ENCODE measurements around the gene DSG1. TPM values are rescaled to one million over a fixed set of nuclear protein-coding genes. Genes with fewer than 3 reads are reported as not detected.
"Not testable (repeated sequence)": the region's sequence is repeated elsewhere in the genome, so short reads cannot be mapped to it uniquely, and the experiment has no call there.

Gene DSG1
- not detected for total RNA-seq

DNA sequence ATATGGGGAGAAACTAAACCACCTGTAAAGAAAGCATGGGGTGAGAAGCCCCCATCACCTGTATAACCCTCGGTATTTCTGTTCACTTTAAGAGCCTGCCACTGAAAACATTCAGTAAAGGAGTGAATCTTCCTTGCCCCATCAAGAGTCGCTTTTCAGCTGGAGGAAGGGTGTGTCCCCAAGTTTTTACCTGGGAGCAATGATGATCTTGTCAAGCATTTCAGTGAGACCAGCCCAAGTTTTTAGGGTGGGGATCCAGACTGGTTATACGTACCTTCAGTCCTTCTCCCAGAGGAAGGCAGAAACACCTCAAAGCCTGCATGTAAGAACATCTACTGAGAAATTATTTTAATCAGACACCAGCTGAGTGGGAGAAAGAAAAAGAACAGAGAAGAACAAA is at the start of gene DSG1:
TSS of gene DSG1 (plus strand) at position 301 of the 400 bp plus-strand sequence. CDS start 141 bp downstream, outside the sequence.
- Mint-ChIP-seq H3K9me3 (no peaks in the 10 kb centered on the region), H3K4me3 (no peak within 1 kb of the TSS), H3K27me3 (no peaks in the 10 kb centered on the region), H3K4me1 (ENCODE audit: low read depth) (no peaks in the 10 kb centered on the region), H3K36me3 (no peaks in the 10 kb centered on the region), H3K27ac (no peak within 1 kb of the TSS)
- intact Hi-C loops (cut with micrococcal nuclease), result no loop called here
- ChIA-PET CTCF (no interaction called here), POLR2A (no interaction called here)
- DNase-seq, result no peak

DNA sequence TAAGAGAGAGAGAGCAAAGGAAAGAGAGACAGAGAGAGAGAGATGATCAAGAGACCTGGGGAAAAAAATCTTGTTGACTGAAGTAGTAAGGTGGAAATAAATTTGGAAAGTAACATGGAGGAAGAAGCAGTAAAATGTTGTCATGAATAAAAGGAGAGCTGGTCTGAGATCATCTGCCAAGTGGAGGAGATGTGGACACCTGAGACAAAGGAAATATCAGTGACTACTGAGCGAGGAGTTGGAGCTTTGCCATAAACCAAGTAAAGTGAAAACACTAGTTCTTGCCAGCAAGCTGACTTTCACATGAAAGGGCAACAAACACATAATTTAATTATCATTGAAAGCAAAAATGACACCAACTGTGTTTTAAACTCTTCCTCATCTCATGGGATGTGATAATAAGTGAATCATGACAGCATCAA is 49.0 kb upstream of the DSG1 start:
- Mint-ChIP-seq H3K27ac (no peak overlapping the region), H3K4me3 (no peak overlapping the region), H3K9me3 (no peaks in the 10 kb centered on the region), H3K27me3 (no peaks in the 10 kb centered on the region), H3K4me1 (ENCODE audit: low read depth) (no peaks in the 10 kb centered on the region), H3K36me3 (no peaks in the 10 kb centered on the region)
- CTCF ChIA-PET, result interaction anchor here (0.7 kb wide), 1 partner anchor 294 kb away, joined by 3 read pairs; no protein-coding TSS in a partner anchor
- POLR2A ChIA-PET, result no interaction called here
- DNase-seq, result no peak
- intact Hi-C loops (cut with micrococcal nuclease), result no loop called here

DNA sequence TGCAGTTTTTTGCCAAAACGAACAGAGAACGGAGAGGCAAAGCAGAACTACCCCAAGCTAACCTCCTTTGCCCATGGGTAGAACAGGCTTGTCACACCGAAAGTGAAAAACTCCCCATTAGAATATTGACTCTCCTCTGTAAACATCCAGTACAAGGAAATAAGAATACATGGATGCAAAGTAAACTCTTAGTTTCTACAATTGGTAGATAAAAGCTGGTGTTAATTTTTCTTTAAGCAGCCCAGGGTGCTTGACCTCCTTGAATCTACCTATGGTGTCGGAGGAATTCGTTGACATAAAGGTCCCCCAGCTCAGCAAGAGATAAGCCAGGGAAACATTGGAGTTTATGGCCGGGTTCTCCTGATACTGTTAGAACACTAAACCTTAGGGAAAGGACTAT is 48.4 kb upstream of the DSG1 start:
- H3K4me3 Mint-ChIP-seq, result no peak overlapping the region
- intact Hi-C loops (cut with micrococcal nuclease), result no loop called here
- CTCF ChIA-PET, result interaction anchor here (0.7 kb wide), 1 partner anchor 293 kb away, joined by 3 read pairs; no protein-coding TSS in a partner anchor

DNA sequence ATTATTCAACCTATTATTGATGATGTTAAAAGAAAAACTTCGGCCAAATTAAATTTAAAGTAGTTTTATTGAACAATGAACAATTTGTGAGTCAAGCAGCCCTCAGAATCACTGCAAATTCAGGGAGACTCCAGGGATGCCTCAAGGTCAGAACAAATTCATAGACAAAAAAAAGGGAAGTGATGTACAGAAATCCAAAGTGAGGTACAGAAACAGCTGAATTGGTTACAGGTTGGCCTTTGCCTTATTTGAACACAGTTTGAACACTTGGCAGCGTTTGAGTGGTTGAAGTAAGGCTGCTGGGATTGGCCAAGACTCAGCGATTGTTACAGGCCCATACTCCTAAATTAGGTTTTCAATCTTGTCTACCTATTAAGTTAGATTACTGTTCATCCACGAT is 47.4 kb upstream of the DSG1 start:
- no peaks in the 10 kb centered on the region for H3K27me3 Mint-ChIP-seq
- CTCF ChIA-PET, result no interaction called here
- H3K9me3 Mint-ChIP-seq, result no peaks in the 10 kb centered on the region
- DNase-seq, result no peak
- H3K27ac Mint-ChIP-seq, result no peak overlapping the region
- intact Hi-C loops (cut with micrococcal nuclease), result no loop called here
- POLR2A ChIA-PET, result no interaction called here
- no peaks in the 10 kb centered on the region for H3K36me3 Mint-ChIP-seq
- no peaks in the 10 kb centered on the region for H3K4me1 Mint-ChIP-seq (ENCODE audit: low read depth)
- H3K4me3 Mint-ChIP-seq, result no peak overlapping the region

More for the DNA sequence above, 48.4 kb upstream of the DSG1 start:
- Mint-ChIP-seq H3K4me1 (ENCODE audit: low read depth) (no peaks in the 10 kb centered on the region), H3K27ac (no peak overlapping the region), H3K36me3 (no peaks in the 10 kb centered on the region), H3K9me3 (no peaks in the 10 kb centered on the region), H3K27me3 (no peaks in the 10 kb centered on the region)
- POLR2A ChIA-PET, result no interaction called here
- no peak for DNase-seq

DNA sequence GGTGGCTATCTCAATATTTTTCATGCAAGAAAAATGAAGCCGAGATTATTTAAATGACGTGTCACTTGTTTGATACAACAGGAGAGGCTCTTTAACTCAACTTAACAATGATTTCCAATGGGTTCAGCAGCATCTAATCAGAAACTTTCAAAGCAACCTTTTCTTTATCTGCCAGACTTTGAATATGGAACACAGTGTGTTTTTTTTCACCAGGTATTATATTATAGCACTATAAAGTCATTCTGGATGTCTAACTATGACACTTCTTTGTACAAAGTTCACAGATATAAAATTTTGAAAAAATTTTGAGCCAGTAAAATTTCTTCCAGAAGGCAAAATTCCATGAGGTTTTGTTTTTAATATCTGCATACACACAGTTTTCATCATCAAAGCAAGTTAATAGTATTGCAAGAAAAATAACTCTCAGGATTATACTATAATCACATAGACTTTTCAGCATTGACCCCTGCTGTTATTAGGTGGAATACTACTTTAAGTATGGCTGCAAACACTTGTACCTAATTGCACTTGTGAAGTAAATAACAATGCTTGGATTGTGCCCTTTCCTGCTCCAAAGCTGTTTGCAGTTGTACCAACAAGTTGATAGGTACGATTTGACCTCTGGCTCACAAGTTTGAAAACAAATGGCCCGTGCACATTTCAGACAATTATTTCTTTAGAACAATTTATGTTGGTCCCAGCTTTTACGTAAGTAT is 44.0 kb upstream of the DSG1 start:
- CTCF ChIA-PET, result no interaction called here
- no peaks in the 10 kb centered on the region for H3K4me1 Mint-ChIP-seq (ENCODE audit: low read depth)
- POLR2A ChIA-PET, result no interaction called here
- no peaks in the 10 kb centered on the region for H3K9me3 Mint-ChIP-seq
- H3K4me3 Mint-ChIP-seq, result no peak overlapping the region
- H3K36me3 Mint-ChIP-seq, result no peaks in the 10 kb centered on the region
- H3K27ac Mint-ChIP-seq, result no peak overlapping the region
- no peak for DNase-seq
- intact Hi-C loops (cut with micrococcal nuclease), result no loop called here
- H3K27me3 Mint-ChIP-seq, result no peaks in the 10 kb centered on the region

DNA sequence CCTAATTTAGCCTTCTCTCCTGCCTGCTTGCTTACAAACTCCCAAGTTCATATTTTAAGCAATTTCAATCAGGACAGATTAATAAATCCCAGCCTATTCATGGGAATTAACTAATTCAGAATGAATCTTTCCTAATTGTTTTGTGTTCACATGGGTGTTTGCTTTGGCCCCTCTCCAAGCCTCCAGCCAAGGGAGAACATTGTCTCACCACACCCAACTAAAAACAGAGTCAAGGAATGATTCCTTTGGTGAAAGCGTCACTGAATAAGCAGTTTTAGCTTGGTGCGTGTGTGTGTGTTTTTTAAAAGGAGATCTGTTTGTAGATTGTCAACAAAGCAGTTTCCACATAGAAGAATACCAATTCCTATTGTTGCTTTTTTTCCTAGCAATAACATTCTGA is 43.0 kb upstream of the DSG1 start:
- POLR2A ChIA-PET, result no interaction called here
- intact Hi-C loops (cut with micrococcal nuclease), result no loop called here
- Mint-ChIP-seq H3K36me3 (no peaks in the 10 kb centered on the region), H3K27me3 (no peaks in the 10 kb centered on the region), H3K27ac (no peak overlapping the region), H3K4me3 (no peak overlapping the region), H3K4me1 (ENCODE audit: low read depth) (no peaks in the 10 kb centered on the region), H3K9me3 (no peaks in the 10 kb centered on the region)
- DNase-seq, result no peak
- CTCF ChIA-PET, result no interaction called here

DNA sequence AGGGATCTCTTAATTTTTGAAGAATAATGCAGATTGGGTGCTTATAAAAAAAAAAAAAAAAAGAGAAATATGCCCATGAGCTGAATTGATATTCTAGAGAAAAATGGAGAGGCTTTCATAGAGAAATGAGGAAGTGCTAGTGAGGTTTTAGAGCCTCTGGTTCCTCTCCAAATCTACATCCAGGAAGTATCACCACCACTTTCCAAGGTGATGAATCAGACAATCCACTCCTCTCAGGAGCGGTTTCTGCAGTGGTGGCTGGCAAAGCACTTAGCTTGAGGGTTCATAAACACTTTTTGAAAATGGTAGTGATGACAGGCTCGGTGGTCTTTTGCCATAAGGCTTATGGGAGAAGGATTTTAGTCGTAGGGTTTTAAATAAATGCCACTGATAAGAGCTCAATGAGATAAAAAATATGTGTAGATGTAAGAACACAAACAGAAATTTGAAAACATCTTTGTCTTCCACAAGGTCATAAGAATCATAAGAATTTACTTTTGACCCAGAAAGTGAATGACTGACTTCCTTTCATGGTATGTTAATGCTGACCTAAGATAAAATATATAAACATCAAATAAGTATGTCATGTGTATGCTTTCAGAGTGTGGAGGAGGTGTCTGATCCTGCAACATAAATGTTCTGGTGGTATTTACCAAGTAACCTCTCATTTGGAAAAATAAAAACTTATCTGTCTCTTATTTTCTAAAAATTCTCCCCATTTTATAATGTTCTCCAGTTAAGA is 42.1 kb upstream of the DSG1 start:
- Mint-ChIP-seq H3K27ac (no peak overlapping the region), H3K27me3 (no peaks in the 10 kb centered on the region), H3K9me3 (no peaks in the 10 kb centered on the region), H3K36me3 (no peaks in the 10 kb centered on the region), H3K4me3 (no peak overlapping the region), H3K4me1 (ENCODE audit: low read depth) (no peaks in the 10 kb centered on the region)
- ChIA-PET POLR2A (no interaction called here), CTCF (no interaction called here)
- no peak for DNase-seq
- intact Hi-C loops (cut with micrococcal nuclease), result no loop called here

DNA sequence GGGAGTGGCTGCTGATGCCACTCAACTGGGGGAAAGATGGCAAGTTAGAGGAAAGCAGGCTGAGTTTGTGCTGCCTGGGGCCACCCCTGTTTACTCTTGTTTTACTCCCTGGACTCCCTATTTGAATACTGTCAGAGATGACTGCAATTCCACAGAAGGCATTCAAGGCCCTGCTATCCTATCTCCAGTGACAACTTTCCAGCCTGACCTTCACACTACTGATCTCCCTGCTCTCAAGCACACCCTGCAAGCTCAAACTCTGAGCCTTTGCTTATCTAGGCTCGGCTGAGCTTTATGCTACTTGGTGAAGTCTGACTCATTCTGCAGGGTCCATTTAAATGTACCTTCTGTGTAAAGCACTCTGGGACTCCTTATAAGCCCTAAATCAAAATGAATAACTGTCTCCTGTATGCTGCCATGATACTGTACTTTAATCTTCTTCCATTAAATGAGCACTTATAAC is 39.3 kb upstream of the DSG1 start:
- H3K9me3 Mint-ChIP-seq, result no peaks in the 10 kb centered on the region
- no peaks in the 10 kb centered on the region for H3K36me3 Mint-ChIP-seq
- POLR2A ChIA-PET, result no interaction called here
- CTCF ChIA-PET, result interaction anchor here (1.1 kb wide), 1 partner anchor 16 kb away, joined by 3 read pairs; no protein-coding TSS in a partner anchor
- H3K4me3 Mint-ChIP-seq, result no peak overlapping the region
- H3K27ac Mint-ChIP-seq, result no peak overlapping the region
- DNase-seq, result no peak
- intact Hi-C loops (cut with micrococcal nuclease), result no loop called here
- no peaks in the 10 kb centered on the region for H3K4me1 Mint-ChIP-seq (ENCODE audit: low read depth)
- H3K27me3 Mint-ChIP-seq, result no peaks in the 10 kb centered on the region

DNA sequence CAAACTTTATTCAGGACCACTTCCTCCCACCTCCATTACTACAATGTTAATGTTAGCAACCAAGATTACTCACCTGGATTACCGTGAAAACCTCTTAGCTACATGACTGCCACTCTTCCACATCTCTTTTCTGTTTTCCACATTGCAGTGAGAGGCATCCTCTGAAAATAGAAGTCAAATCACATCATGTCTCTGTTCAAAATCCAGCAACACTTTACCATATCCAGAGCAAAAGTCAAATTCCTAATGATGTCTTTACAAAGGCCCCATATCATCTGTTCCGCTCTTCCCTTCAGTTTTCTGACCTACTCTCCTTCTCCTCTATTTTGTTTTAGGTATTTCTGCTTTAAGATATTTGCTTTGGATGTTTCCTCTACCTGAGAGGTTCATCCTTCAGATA is 37.5 kb upstream of the DSG1 start:
- no peak overlapping the region for H3K4me3 Mint-ChIP-seq
- CTCF ChIA-PET, result no interaction called here

DNA sequence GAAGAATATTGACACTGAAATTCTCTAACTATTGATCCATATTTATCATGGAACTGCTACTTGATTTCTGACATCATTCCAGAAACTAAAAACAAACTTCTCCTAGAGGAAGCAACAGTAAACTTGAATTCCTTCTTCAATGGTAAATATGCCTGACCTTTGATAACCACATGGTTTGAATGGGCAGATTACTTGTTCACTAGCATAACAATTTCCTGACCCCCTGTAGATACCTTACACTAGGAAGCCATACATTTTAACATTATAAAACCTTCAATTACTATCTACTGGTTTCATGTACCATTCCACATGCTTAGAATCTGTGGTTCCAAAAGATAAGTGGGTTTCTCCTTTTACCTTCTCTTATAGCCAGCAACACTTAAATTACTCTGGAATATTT is 36.5 kb upstream of the DSG1 start:
- Mint-ChIP-seq H3K36me3 (no peaks in the 10 kb centered on the region), H3K27me3 (no peaks in the 10 kb centered on the region), H3K27ac (no peak overlapping the region), H3K4me1 (ENCODE audit: low read depth) (no peaks in the 10 kb centered on the region), H3K4me3 (no peak overlapping the region), H3K9me3 (no peaks in the 10 kb centered on the region)
- no peak for DNase-seq
- ChIA-PET POLR2A (no interaction called here), CTCF (no interaction called here)
- intact Hi-C loops (cut with micrococcal nuclease), result no loop called here

More for the DNA sequence above, 37.5 kb upstream of the DSG1 start:
- Mint-ChIP-seq H3K4me1 (ENCODE audit: low read depth) (no peaks in the 10 kb centered on the region), H3K27me3 (no peaks in the 10 kb centered on the region), H3K27ac (no peak overlapping the region), H3K9me3 (no peaks in the 10 kb centered on the region), H3K36me3 (no peaks in the 10 kb centered on the region)
- intact Hi-C loops (cut with micrococcal nuclease), result no loop called here
- no peak for DNase-seq
- POLR2A ChIA-PET, result no interaction called here

DNA sequence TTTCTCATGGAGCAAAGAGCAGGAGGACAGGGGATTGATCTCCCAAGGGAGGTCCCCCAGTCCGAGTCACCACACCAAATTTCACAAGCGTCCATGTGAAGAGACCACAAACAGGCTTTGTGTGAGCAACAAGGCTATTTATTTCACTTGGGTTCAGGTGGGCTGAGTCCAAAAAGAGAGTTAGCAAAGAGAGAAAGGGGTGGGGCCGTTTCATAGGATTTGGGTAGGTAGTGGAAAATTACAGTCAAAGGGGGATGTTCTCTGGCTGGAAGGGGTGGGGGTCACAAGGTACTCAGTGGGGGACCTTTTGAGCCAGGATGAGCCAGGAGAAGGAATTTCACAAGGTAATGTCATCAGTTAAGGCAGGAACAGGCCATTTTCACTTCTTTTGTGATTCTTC is 28.5 kb upstream of the DSG1 start:
- H3K27me3 Mint-ChIP-seq; POLR2A ChIA-PET; CTCF ChIA-PET; H3K4me3 Mint-ChIP-seq; DNase-seq; H3K27ac Mint-ChIP-seq; H3K4me1 Mint-ChIP-seq (ENCODE audit: low read depth); intact Hi-C loops (cut with micrococcal nuclease); H3K36me3 Mint-ChIP-seq: not testable (repeated sequence)
- peaks cover 22% of the 10 kb centered on the region for H3K9me3 Mint-ChIP-seq

DNA sequence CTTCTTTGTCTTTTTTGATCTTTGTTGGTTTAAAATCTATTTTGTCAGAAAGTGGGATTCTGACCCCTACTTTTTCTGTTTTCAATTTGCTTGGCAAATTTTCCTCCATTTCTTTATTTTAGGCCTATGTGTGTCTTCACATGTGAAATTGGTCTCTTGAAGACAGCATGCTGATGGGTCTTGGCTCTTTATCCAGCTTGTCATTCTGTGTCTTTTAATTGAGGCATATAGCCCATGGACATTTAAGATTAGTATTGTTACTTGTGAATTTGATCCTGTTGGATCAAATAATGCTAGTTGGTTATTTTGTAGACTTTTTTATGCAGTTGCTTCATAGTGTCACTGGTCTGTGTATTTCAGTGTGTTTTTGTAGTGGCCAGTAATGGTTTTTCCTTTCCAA is 26.3 kb upstream of the DSG1 start:
- POLR2A ChIA-PET, result no interaction called here
- intact Hi-C loops (cut with micrococcal nuclease), result no loop called here
- peaks cover 22% of the 10 kb centered on the region for H3K9me3 Mint-ChIP-seq
- no peaks in the 10 kb centered on the region for H3K4me1 Mint-ChIP-seq (ENCODE audit: low read depth)
- H3K4me3 Mint-ChIP-seq, result no peak overlapping the region
- DNase-seq, result no peak
- CTCF ChIA-PET, result no interaction called here
- H3K27ac Mint-ChIP-seq, result no peak overlapping the region
- no peaks in the 10 kb centered on the region for H3K36me3 Mint-ChIP-seq
- H3K27me3 Mint-ChIP-seq, result no peaks in the 10 kb centered on the region

DNA sequence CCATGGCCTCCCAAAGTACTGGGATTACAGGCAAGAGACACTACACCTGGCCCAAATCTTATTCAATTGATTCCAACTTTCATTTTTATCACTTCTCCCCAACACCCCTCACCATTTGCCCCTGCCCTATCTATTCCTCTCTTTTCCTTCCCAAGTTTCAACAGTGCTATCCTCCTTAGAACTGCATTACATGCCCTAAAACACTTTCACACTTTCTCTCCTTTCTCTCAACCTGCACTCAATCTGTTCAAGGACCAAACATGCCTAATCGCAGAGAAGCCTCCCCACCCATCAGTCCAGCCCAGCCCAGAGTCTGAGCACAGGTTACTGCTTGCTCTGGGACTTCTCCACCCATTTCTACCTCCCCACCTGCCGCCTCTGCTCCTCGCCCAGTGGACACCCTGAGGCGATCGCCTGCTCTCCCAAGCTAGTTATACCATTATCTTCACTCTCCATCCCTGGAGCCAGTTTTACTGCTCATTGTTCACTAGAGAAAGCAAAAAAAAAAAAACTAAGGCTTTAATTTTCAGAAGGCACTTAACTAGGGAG is 23.7 kb upstream of the DSG1 start:
- no peak for DNase-seq
- intact Hi-C loops (cut with micrococcal nuclease), result no loop called here
- Mint-ChIP-seq H3K36me3 (no peaks in the 10 kb centered on the region), H3K27me3 (no peaks in the 10 kb centered on the region), H3K9me3 (peaks cover 17% of the 10 kb centered on the region), H3K4me1 (ENCODE audit: low read depth) (no peaks in the 10 kb centered on the region), H3K4me3 (no peak overlapping the region), H3K27ac (no peak overlapping the region)
- ChIA-PET POLR2A (no interaction called here), CTCF (no interaction called here)
